IMR-90 (cell line): ENCODE data around the gene HOXD8.

Experiments used
- BHLHE40 ChIP-seq: fragments of 150-350 bp; IDR thresholded peaks from 2 replicates; pipeline ENCODE4 v1.6.1; 2016; ENCODE audit warnings: mild to moderate bottlenecking, low read depth, low read length
- CTCF ChIP-seq: conservative IDR thresholded peaks from 2 replicates; pipeline ENCODE4 v1.5.1; 2012; ENCODE audit warnings: mild to moderate bottlenecking, low read depth, low read length, improper control_type of control experiment
- ELK1 ChIP-seq: fragments of 150-350 bp; IDR thresholded peaks from 2 replicates; pipeline ENCODE4 v1.6.1; 2016; ENCODE audit warnings: low read depth, mild to moderate bottlenecking, low read length, moderate library complexity, borderline replicate concordance
- MAFK ChIP-seq: IDR thresholded peaks from 2 replicates; pipeline ENCODE4 v1.6.1; 2012; ENCODE audit warnings: low read depth, low read length, improper control_type of control experiment
- POLR2A ChIP-seq: IDR thresholded peaks from 2 replicates; pipeline ENCODE4 v1.6.1; 2012; ENCODE audit warnings: mild to moderate bottlenecking, low read depth, low read length
- RAD21 ChIP-seq: IDR thresholded peaks from 2 replicates; pipeline ENCODE4 v1.6.1; 2012; ENCODE audit warnings: low read length, improper control_type of control experiment
- RFX5 ChIP-seq: IDR thresholded peaks from 2 replicates; pipeline ENCODE4 v1.8.0; 2012; ENCODE audit warnings: low read depth, mild to moderate bottlenecking, low read length, moderate library complexity
- SMC3 ChIP-seq: fragments of 150-350 bp; IDR thresholded peaks from 2 replicates; pipeline ENCODE4 v1.6.1; 2016; ENCODE audit warnings: low read depth, mild to moderate bottlenecking, antibody characterized with exemption, low read length, moderate library complexity
- TF ChIP-seq, protein P1 (sequence below): fragments of 150-350 bp; IDR thresholded peaks from 2 replicates; pipeline ENCODE4 v1.6.1; 2017; ENCODE audit warnings: mild to moderate bottlenecking, antibody characterized with exemption, low read length, low read depth

GRCh38 chr2:176146101-176146500 is 16.6 kb downstream of the HOXD8 start:
- TF ChIP-seq CTCF (no peak), POLR2A (no peak), RAD21 (no peak), RFX5 (no peak), BHLHE40 (no peak), ELK1 (no peak), SMC3 (no peak), MAFK (no peak)
- TF ChIP-seq, protein P1, sequence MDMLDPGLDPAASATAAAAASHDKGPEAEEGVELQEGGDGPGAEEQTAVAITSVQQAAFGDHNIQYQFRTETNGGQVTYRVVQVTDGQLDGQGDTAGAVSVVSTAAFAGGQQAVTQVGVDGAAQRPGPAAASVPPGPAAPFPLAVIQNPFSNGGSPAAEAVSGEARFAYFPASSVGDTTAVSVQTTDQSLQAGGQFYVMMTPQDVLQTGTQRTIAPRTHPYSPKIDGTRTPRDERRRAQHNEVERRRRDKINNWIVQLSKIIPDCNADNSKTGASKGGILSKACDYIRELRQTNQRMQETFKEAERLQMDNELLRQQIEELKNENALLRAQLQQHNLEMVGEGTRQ = no peak
